Activated CD4-positive, alpha-beta T cell treated with anti-CD3 and anti-CD28 coated beads for 1 hour (primary cell): ENCODE data around the gene IL17RB.
A peak's percentile ranks its signal among the peaks of the same experiment; 100 is the strongest.

Experiments used
- DNase-seq: peaks from one replicate; pipeline ENCODE4 v3.0.0-alpha.2; 2020

IL17RB gene

DNA sequence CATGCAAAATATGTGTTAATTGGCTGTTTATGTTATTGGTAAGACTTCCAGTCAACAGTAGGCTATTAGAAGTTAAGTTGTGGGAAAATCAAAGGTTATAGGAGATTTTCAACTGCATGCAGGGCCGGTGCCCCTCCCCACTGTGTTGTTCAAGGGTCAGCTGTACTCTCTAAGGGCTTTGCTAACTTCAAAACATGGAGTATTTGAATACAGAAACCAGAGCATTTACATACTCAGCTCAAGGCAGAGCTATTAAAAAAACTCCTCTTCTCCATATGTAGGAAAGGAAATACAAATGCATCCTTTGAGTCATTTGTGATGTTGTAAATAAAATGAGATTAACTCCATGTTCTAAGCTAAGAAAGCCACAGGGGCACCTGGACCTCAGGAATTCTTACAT, 16.8 kb downstream of the IL17RB start:
- DNase-seq = no peak

- DNase-seq = no peak
Observed at GRCh38 chr3:53865732-53866499, 19.5 kb downstream of the IL17RB start.

DNA sequence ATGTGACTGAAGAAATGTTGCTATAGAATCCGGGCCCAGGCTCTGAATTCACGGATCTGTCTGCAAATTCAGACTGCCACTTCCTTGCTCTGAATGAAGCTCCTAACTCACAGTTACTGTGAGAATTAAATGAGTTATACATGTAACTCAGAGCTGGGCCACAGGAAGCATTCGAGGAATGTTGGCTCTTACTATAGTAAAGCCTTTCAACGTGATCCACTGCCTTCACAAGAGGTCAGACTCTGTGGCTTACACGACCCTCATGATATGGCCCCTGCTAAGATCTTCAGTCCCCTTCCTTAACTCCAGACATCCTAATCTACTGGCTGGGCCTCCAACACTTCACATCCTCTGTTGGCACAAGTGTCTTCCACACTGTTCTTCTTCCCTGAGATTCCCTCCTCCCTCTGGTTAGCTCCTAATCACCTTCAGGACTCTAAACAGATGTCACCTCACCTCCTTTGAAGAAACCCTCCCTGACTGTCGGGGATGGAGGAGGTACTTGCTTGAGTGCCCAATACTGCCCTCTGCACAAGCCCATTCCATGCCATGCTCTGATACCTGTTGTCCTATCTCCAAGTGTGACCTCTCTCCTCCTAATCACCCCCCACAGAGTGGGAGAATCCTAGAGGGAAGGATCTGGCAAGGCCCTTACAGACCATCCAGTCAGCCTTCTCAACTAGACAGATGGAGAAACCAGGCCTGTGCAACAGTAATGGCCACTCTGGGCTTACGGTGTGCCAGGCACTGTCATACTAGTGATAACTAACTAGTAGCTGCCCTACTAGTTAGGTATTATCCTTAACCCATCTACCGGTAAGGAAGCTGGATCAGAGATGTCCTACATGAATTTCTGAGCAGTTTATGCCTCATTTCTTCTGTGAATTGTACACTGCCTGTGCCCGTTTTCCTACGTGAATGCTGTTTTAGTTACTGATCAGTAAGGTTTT, 34.3 kb downstream of the IL17RB start:
- no peak for DNase-seq

GRCh38 chr3:53881691-53882593, 35.6 kb downstream of the IL17RB start, which contains the start of gene ACTR8:
ACTR8 (minus strand) TSS chr3:53882152; CDS start chr3:53882101, 51 bp downstream.
- DNase-seq = peak; percentile 77

GRCh38 chr3:53883008-53883407, 36.6 kb downstream of the IL17RB start:
- no peak for DNase-seq

- DNase-seq = no peak
Observed at GRCh38 chr3:53884623-53885022, 38.3 kb downstream of the IL17RB start.

DNA sequence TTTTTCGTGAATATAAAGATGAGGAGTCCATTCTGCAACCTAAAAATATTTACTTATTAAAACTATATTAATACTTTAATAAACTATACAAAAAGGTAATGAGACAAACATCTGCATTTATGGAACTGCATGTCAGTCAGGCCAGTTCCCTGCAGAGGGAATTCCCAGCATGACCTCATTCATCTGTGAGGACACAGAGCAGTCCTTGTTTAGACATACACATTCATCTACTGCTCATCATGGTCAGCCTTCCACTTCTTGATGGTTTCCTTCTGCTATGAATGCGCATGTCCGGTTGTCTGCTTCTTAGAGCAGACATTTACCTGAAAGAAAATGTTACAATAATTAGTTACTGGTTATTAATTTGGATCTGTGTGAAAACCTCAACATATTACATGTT, 38.9 kb downstream of the IL17RB start:
- DNase-seq = no peak

GRCh38 chr3:53887446-53887845, 41.1 kb downstream of the IL17RB start:
- no peak for DNase-seq

GRCh38 chr3:53888232-53888631, 41.9 kb downstream of the IL17RB start:
- DNase-seq = no peak

DNA sequence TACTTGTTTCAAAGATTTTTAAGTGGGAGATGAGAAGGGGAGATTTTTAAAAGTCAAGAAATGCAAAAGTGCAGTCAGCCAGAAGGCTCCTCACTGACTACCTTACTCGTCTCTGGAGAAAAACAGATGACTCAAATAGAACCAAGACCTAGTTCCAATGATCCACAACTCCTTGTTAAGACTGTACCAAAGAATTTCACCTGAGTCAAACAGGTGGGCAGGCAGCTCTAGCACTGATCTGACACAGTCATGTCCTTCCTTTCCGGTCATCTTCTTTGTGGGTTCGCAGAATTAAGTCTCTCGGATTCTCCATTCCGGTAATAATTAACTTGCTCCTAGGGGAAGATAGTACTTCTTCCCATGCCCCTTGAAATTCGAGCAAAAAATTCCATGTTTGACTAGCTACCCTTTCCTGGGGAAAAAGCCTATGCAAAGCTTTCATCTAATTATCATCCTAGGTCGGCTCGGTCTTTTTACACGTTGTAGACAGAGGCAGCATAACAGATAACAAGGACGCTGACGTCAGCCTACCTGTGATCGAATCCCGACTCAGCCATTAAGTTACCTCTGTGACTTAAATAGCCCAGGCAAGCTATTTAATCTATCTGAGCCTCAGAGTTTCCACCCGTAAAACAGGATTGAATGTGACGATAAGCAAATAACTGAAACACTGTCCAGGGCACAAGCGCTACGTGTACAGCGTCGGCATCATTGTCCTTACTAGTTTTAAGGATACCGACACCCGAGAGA, 44.5 kb downstream of the IL17RB start:
- DNase-seq = peak; percentile 25

DNA sequence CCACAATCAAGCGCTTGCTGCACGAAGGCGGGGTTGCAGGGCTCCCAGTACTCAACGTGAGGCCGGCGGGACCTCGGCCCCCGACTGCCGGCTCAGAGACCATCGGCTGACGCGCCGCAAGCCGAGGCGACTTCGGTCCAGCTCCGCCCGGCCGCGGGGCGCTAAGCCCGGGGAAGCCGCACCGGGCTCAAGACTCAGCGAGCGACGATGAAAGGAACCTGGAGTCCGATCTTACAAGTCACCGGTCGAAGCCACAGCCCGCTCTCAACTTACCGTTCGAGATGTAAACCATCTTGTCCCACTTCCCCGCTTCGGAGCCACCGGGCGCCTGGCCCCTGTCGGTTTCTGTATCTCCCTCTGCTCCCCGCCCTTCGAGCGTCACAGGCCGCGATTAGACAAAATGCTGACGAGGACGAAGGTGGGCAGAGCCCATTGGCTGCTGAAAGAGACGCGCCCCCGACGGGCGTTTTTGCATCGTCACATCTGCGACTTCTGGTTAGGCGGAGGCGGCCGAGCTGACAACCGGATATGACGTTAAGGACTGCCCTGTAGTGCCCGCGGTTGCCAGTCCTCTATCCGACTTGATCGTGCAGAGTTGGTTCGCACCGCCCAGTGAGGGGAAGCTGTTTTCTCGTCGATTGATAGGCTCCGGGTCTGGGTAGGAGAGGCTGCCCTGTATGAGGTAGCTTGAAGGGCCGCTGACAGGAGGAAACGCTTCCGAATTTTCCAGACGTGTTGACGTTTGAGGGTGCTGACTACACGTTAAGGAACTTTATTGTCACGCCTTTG, 45.3 kb downstream of the IL17RB start, which contains the start of gene SELENOK:
TSS of gene SELENOK (minus strand) at position 363 of the 789 bp plus-strand sequence.
- peak; percentile 96 for DNase-seq

- DNase-seq = no peak
Observed at GRCh38 chr3:53892286-53892637, 45.9 kb downstream of the IL17RB start.

DNA sequence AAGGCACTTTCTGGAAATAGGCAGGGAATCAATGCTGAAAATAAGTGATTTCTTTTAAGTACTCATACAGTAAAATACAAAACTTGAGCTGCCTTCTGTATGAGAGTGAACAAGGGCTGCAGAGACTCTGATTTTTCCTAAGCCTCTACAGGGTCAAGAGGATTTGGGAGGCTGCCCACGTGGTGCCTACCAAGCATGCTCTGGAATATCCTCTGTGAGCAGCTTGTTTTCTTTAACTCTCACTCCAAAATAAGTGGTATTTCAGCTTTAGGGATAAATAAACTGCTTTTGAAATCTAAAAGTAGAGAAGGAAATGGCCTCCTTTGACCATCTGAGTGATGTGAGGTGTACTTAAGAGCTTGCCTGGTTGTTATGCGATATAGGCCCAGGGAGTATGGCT, 53.4 kb downstream of the IL17RB start:
- DNase-seq = no peak

DNA sequence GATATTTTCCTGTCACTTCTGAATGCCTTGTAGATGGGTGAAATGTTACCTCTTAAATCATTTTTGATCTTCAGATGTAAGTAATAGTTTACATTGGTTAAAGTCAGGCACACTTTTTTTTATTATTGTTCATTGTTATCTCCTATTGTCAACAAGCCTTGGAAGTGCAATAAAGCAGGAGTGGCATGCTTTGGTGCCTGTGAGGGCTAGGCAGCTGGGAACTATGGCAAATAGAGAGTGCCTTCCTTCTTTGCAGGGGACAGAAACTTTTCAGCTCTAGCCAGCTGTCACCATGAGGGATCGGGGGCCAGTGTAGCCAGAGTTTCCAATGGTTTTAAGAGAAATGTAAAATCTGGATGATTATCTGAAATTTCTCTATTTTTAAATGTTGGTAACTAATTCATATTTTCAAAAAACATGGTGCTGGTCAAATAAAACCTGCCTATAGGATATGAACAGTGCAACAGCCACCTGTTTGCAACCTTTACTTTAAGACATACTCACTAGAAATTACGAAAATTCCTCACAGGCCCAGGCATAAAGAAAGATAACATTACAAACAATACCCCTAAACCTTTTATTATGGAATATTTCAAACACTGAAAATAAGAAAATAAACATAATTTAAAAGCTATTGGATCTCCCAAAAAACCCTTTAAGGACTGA, 54.4 kb downstream of the IL17RB start:
- DNase-seq = no peak

- DNase-seq = no peak
Observed at GRCh38 chr3:53902067-53902466, 55.7 kb downstream of the IL17RB start.

DNA sequence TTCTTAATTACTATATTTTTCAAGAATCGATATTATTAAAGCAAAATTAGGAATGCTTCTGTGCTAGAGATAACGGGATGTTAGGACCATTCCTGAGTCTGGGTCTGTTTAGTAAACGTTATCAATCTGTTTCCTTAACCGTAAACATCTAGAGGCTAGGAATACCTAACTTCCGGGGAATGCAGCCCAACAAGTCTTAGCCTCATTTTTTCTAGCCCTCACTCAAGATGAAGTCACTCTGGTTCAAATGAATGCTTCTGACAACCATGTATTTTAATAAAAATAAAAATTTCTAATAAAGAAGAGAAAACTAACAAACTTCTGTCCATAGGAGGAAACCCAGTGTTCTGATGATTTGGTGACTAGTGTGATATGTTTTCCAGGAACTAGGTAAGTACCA, 56.3 kb downstream of the IL17RB start:
- DNase-seq = no peak

DNA sequence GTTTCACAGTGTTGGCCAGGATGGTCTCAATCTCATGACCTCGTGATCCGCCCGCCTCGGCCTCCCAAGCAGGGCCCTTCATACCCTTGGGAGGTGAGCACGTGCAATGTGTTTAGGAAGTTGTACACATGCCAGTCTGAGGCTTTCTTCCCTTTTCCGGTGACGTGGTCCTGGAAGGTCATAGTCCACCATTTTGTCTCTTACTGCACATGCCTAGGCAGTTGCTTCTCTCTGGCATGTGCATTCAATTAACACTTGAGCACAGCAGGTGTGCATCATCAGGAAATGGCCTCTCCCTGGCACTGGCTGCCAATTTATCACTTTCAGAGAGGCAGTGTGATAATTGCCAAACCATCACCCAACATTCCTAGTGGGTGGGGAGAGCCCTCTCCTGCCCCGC, 67.0 kb downstream of the IL17RB start:
- no peak for DNase-seq
